ENCODE results near the gene CCSAP. TPM values are rescaled to one million over a fixed set of nuclear protein-coding genes. Genes with fewer than 3 reads are reported as not detected.

The CCSAP gene
- polyA plus RNA-seq, 3 donors = 5.2 to 12.2 (median 6.7) TPM

DNA sequence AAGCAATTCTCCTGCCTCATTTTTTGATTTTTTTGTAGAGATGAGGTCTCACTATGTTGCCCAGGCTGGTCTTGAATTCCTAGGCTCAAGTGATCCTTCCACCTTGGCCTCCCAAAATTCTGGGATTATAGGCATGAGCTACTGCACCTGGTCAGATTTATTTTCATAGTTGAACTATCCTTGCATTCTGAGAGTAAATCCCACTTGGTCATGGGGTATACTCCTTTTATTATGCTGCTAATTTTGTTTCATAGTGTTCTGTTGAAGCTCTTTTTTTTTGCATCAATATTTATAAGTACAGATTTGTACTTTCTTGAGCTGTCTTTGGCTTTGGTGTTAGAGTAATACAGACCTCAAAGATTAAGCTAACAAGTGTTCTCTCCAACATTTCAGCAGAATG, 12.8 kb upstream of the CCSAP start:
- Histone ChIP-seq H3K4me1 (ENCODE audit: control insufficient read depth in 1 of 2, insufficient read depth in 2 of 2, low read length in 2 of 2) (no peaks in the 10 kb centered on the region), H3K79me2 (ENCODE audit: insufficient read depth, low read length) (no peaks in the 10 kb centered on the region), H3K27ac (ENCODE audit: low read depth in 1 of 2, low read length in 2 of 2) (no peak overlapping the region), H4K20me1 (ENCODE audit: insufficient read depth, low read length) (no peaks in the 10 kb centered on the region), H3K27me3 (ENCODE audit: control insufficient read depth in 2 of 2, insufficient read depth in 2 of 2, low read length in 2 of 2) (peaks cover 10 to 18% of the 10 kb centered on the region in 2 donors), H2AFZ (ENCODE audit: insufficient read depth, low read depth, low read length, poor library complexity, severe bottlenecking) (no peak overlapping the region), H3K4me2 (replicated peaks; ENCODE audit: extremely low read depth, low read length, poor library complexity, severe bottlenecking) (no peak overlapping the region), H3K9ac (ENCODE audit: insufficient read depth, low read length, poor library complexity, severe bottlenecking) (no peak overlapping the region), H3K36me3 (replicated peaks in 1 of 2; ENCODE audit: control insufficient read depth in 1 of 2, insufficient read depth in 2 of 2, low read length in 2 of 2) (no peaks in the 10 kb centered on the region), H3K9me3 (replicated peaks in 1 of 2; ENCODE audit: control insufficient read depth in 1 of 2, insufficient read depth in 1 of 2, low read length in 2 of 2) (peaks cover 0 to 7% of the 10 kb centered on the region in 2 donors), H3K4me3 (replicated peaks in 1 of 3; ENCODE audit: low read depth in 2 of 3, low read length in 3 of 3) (no peak overlapping the region)
- TF ChIP-seq, protein P1, sequence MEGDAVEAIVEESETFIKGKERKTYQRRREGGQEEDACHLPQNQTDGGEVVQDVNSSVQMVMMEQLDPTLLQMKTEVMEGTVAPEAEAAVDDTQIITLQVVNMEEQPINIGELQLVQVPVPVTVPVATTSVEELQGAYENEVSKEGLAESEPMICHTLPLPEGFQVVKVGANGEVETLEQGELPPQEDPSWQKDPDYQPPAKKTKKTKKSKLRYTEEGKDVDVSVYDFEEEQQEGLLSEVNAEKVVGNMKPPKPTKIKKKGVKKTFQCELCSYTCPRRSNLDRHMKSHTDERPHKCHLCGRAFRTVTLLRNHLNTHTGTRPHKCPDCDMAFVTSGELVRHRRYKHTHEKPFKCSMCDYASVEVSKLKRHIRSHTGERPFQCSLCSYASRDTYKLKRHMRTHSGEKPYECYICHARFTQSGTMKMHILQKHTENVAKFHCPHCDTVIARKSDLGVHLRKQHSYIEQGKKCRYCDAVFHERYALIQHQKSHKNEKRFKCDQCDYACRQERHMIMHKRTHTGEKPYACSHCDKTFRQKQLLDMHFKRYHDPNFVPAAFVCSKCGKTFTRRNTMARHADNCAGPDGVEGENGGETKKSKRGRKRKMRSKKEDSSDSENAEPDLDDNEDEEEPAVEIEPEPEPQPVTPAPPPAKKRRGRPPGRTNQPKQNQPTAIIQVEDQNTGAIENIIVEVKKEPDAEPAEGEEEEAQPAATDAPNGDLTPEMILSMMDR (IDR thresholded peaks at IDR 0.05) = no peak
- no peak for DNase-seq
- Mint-ChIP-seq H3K9me3 (peaks cover 3 to 21% (median 14%) of the 10 kb centered on the region in 7 donors), H3K36me3 (no peaks in the 10 kb centered on the region), H3K27ac (no peak overlapping the region), H3K27me3 (ENCODE audit: low read depth in 3 of 3) (peaks cover 23 to 47% (median 35%) of the 10 kb centered on the region in 3 donors), H3K4me1 (no peaks in the 10 kb centered on the region), H3K4me3 (no peak overlapping the region)
- intact Hi-C loops (cut with micrococcal nuclease) = no loop called here

DNA sequence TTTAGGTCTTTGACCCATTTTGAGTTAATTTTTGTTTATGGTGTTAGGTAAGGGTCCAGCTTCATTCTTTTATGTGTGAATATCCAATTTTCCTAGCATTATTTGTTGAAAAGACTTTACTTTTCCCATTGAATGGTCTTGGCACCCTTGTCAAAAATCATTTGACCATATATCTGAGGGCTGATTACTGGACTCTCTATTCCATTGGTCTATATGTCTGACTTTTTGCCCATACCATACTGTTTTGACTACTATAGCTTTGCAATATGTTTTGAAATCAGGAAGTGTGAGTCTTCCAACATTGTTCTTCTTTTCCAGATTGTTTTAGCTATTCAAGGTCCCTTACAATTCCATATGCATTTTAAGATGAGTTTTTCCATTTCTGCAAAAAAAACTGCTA, 11.4 kb upstream of the CCSAP start:
- Histone ChIP-seq H3K4me2 (replicated peaks; ENCODE audit: extremely low read depth, low read length, poor library complexity, severe bottlenecking) (no peak overlapping the region), H3K9me3 (replicated peaks in 1 of 2; ENCODE audit: control insufficient read depth in 1 of 2, insufficient read depth in 1 of 2, low read length in 2 of 2) (peaks cover 0 to 7% of the 10 kb centered on the region in 2 donors), H3K27ac (ENCODE audit: low read depth in 1 of 2, low read length in 2 of 2) (no peak overlapping the region), H3K9ac (ENCODE audit: insufficient read depth, low read length, poor library complexity, severe bottlenecking) (no peak overlapping the region), H4K20me1 (ENCODE audit: insufficient read depth, low read length) (no peaks in the 10 kb centered on the region), H3K4me3 (replicated peaks in 1 of 3; ENCODE audit: low read depth in 2 of 3, low read length in 3 of 3) (no peak overlapping the region), H3K79me2 (ENCODE audit: insufficient read depth, low read length) (no peaks in the 10 kb centered on the region), H2AFZ (ENCODE audit: insufficient read depth, low read depth, low read length, poor library complexity, severe bottlenecking) (no peak overlapping the region), H3K27me3 (ENCODE audit: control insufficient read depth in 2 of 2, insufficient read depth in 2 of 2, low read length in 2 of 2) (peaks cover 6 to 11% of the 10 kb centered on the region in 2 donors), H3K4me1 (ENCODE audit: control insufficient read depth in 1 of 2, insufficient read depth in 2 of 2, low read length in 2 of 2) (no peaks in the 10 kb centered on the region), H3K36me3 (replicated peaks in 1 of 2; ENCODE audit: control insufficient read depth in 1 of 2, insufficient read depth in 2 of 2, low read length in 2 of 2) (no peaks in the 10 kb centered on the region)
- intact Hi-C loops (cut with micrococcal nuclease) = no loop called here
- H3K4me1 Mint-ChIP-seq = no peaks in the 10 kb centered on the region
- no peak overlapping the region for H3K27ac Mint-ChIP-seq
- no peak for DNase-seq
- peaks cover 21 to 37% (median 29%) of the 10 kb centered on the region in 3 donors for H3K27me3 Mint-ChIP-seq (ENCODE audit: low read depth in 3 of 3)
- H3K4me3 Mint-ChIP-seq = no peak overlapping the region
- H3K9me3 Mint-ChIP-seq = peaks cover 3 to 21% (median 14%) of the 10 kb centered on the region in 7 donors
- TF ChIP-seq, protein P1 (IDR thresholded peaks at IDR 0.05) = no peak
- no peaks in the 10 kb centered on the region for H3K36me3 Mint-ChIP-seq
